Measurements from ENCODE around the gene USO1.

USO1 gene

DNA sequence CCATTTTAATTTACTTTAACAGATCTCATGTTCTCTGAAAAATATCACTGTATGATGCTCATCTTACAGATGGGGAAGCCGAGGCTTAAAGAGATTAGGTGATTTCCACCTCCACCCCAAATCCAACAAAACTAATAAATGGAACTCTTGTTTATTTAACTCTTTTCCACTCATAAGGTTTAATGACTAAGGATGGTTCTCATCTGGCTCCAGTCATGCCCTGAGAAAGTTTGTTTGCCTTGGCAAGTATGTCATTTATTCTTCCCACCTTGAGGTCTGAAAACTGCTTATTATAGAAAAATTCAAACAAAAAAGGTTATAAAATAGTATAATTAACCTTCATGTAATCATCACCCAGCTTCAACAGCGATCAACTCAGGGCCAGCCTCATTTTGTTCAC is 121.6 kb downstream of the USO1 start:
- DNase-seq (ENCODE audit: low spot score): no peak

DNA sequence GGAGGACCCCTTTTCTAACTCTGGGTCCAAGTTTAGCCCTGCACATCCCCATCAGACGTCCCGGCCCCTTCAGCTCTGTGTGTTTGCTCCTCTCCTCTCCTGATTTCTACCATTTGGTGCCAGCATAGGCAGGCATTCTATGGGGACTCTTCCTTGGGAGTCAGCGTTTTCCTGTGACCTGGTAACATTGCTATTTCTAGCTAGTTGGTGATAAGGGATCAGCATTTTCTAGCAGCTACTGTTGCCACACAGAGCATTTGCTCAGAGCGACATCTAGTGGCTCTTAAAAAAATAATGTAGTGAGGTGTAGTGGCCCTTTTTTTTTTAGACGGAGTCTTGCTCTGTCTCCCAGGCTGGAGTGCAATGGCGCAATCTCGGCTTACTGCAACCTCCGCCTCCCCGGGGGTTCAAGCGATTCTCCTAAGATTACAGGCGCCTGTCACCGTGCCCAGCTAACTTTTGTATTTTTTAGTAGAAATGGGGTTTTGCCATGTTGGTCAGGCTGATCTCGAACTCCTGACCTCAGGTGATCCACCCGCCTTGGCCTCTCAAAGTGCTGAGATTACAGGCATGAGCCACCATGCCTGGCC is 123.9 kb downstream of the USO1 start:
- DNase-seq (ENCODE audit: low spot score): peak; percentile 78

- DNase-seq (ENCODE audit: low spot score): no peak
Observed at GRCh38 chr4:75848891-75849290, 124.5 kb downstream of the USO1 start.

DNA sequence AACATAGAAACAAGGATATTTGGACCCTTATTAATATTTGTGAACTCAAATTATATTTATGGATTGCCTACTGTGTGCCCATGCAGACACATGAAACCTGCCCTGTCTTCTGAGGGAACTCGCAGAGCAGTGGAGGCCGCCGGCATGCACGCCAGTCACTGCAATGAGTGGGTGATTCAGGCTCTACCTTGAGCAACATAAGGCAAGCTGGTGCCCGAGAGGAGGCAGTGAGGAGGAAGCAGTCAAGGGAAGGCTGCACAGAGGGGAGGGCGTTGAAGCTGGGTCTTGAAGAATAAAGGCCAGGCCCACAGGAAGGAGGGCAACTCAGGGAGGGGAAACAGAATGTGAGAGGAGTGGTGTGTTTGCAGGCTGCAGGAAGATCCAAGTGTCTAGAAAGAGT is 125.1 kb downstream of the USO1 start:
- peak; percentile 22 for DNase-seq (ENCODE audit: low spot score)

GRCh38 chr4:75858721-75859120 is 134.3 kb downstream of the USO1 start:
- no peak for DNase-seq (ENCODE audit: low spot score)

DNA sequence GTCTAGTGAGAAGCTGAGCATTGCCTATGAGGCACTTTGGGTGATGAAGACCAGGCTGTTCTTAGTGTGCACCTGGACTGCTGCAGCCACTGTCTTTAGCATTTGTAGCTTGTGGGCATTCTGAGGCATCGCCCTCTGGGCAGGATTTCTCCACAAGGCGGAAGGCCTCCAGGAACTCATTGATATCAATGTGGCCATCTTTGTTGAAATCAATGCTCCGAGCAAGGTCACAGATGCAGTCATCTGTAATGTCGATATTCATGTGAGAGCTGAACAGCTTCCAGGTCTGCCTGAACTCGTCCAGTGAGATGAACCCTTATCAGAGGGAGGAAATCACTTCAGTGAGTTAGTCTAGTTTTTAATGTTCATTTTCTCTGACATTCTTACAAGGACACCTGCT is 136.2 kb downstream of the USO1 start:
- no peak for DNase-seq (ENCODE audit: low spot score)
